HG03571 (cell line): ENCODE measurements around the gene KCNMB2.

ENCODE experiments used
- ATAC-seq: cut with Tn5 transposase; IDR thresholded peaks from one replicate; pipeline ENCODE4 v1.9.1; 2021; ENCODE audit not compliant: unreplicated experiment

The KCNMB2 gene

DNA sequence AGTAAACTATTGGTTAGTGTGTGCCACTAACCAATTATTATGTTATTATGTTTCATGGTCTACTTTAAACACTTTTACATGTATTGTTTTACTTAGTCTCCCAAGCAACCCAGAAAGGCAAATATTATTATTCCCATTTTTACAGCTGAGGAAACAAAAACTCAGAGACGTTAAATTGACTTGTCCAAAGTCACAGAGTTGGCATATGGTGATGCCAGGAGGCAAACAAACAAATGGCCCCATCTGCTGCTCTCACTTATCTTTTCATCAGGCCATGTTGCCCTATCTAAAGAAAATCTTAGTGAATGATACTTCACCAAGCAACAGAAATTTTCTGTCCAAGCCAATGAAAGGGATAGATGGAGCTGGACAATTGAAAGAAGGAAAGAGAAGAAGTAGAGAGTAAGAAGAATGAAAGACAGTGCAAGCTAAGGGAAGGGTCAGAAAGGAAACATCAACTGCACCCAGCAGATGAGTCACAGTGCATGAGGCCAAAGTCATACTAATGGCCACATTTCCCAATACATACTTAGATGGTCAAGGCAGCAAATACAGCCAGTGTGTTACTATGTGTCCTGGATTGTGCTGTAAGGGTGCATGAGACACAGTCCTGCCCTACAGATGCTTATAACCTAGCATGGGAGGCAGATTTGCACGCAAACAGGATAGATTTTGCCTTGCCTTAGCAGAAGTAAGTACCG is 266.9 kb downstream of the KCNMB2 start:
- ATAC-seq, result no peak

DNA sequence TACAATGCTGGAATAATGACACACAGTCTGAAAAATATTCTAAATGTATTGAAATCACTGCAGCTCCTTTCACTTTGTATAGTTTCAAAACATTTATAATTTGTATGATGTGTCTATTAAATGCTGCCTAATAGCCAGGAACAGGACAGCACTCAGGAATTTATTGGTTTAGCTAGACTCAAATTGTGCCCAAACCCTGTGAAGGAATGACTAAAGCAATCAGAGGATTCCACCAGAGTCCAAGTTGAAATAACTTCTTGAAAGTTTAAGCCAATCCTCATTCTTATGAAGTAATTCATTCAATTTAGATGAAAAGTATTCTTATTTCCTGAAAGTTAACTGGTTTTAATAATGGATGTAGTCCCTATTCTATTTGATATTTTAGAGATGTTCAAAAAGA is 268.4 kb downstream of the KCNMB2 start:
- ATAC-seq, result no peak

- ATAC-seq, result no peak
Observed at GRCh38 chr3:178805741-178806140, 269.5 kb downstream of the KCNMB2 start.

DNA sequence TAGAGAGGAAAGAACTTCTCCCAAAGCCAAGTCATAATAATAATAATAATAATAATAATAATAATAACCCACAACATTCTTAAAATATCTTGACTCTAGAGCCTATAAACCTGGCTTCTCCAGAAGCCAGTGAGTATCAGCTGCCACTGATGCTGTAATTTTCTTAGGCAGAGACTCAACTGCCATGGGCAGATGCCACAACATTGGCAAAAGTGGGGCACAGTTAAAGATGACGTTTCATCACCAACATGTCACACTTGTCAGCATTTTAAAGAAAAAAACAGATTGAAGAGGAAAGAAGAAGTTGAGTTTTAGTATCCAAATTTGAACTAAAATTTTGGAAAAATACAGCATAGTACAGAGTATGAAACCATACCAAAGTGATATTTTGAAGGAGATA is 270.4 kb downstream of the KCNMB2 start:
- ATAC-seq, result no peak

GRCh38 chr3:178807694-178808093 is 271.5 kb downstream of the KCNMB2 start:
- ATAC-seq, result no peak

DNA sequence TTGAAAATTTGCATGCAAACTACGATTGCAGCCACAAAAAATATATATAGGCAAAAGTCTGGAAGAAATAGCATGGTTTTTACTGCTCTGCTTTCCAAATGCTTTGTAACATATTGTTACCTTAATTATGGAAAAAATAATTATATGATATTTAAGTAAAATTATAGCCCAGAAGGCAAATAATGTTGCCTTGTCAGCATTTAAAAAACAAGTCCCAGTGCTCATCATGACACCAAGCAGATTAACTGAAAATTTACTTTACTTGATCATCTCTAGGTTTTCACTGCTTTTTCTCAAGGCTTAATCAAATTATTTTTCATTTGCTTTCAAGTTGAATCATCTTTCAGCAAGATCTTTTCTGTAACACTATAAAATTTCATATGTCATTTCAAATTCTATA is 272.5 kb downstream of the KCNMB2 start:
- no peak for ATAC-seq

DNA sequence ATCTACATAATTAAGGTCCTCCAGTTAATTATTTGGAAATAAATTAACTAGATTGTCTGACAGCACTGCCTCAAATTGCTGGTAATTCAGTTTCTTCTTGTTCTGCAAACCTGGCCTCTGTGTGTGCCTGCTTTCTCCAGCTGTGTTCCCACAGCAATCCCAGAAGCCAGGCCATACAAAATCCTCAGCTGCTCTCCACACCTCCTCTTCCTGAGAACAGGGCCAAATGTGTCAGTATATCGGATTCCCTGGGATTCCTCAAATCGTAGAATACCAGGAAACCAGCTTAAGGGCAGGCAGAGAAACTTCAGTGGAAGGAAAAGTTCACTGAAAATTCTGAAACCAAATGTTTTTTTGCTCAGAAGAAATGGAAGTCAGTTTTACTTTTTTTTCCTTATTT is 273.9 kb downstream of the KCNMB2 start:
- ATAC-seq, result no peak

GRCh38 chr3:178822722-178823121 is 286.5 kb downstream of the KCNMB2 start:
- no peak for ATAC-seq

DNA sequence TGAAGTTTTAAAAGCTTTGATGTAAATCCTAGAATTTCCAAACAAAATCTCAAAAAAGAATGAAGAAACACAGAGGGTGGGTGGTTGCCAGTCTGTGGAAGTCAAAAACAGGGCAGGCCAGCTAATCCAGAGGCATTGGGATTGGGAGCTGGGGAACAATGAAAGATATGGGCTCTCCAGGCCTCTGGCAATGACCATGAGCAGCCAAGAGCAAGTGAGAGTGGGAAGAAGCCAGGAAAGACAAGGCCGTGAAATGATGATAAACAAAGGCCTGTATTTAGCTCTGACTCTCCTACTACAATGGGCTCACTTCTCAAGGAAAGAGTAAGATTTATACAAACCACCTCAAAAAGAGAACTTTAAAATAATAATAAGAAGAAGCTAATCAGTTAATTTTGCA is 286.9 kb downstream of the KCNMB2 start:
- no peak for ATAC-seq

GRCh38 chr3:178823591-178824246 is 287.5 kb downstream of the KCNMB2 start:
- no peak for ATAC-seq

- no peak for ATAC-seq
Observed at GRCh38 chr3:178826435-178827123, 290.3 kb downstream of the KCNMB2 start.

GRCh38 chr3:178827285-178827856 is 291.1 kb downstream of the KCNMB2 start:
- no peak for ATAC-seq

DNA sequence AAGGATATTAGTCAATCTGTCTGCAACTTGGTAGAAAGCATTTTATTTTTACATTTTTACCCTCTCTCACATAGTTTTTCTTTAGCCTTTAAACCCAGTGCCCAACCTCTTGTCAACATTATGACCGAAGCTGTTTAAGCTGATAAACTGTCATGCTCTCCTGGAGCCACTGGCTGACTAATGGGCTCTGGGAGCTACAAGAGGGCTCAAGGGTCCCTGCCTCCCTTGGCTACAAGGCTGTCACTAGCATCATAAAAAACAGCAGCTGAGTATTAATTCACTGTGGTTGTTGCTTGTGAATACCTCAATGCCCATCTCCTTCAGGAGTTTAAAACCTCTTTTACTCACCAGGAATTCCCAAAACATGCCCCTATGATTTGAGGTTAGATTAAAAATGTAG is 297.5 kb downstream of the KCNMB2 start:
- ATAC-seq, result no peak

DNA sequence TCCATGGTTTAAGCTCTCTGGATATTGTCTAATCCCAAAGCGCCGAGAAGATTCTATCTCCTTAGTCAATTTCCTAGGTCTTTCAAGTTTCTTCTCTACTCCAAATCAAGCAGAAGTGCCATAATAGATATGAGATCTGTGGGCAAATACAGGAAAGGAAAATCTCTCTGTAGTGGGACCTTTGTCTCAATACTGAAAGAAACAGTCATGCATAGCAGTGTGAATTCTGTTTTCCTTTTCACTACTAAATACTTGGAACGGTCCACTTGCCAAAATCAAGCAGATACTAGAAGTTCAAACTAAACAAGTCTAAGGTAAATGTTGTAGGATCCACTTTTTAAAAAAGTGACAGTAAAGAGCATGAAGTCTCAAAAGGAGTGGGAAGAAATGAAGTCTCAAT is 298.8 kb downstream of the KCNMB2 start:
- no peak for ATAC-seq

DNA sequence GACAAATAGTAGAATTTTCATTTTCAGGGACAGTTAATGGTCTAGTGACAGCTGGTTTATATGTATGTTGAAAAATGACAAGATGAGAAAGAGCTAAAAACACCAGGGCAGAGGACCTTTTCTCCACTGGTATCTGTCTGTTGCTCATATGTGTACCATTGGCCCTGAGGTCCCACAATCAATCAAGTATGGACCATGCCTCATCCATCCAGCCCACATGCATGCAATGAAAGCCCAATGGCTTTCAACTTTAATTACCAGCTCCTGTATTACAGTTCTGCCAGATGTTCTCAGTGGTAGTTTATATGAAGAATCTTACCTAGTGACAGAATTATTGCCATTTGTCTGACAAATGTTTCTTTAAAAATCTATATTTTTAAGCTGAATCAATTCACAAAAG is 301.3 kb downstream of the KCNMB2 start:
- ATAC-seq, result no peak

GRCh38 chr3:178840586-178840985 is 304.4 kb downstream of the KCNMB2 start:
- ATAC-seq, result no peak

DNA sequence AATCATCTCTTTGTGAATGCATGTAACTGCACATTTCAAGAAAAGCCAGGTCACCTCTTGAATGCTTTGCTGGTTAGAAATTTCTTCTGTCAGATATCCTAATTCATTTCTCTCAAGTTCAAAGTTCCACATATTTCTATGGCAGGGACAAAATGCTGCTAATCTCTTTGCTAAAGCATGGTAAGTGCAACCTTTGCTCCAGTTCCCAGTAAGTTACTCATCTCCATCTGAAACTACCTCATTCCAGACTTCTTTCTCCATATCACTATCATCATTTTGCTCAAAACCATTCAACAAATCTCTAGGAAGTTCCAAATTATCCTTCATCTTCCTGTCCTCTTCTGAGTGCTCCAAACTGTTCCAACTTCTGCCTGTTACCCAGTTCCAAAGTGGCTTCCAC is 304.8 kb downstream of the KCNMB2 start:
- ATAC-seq, result no peak

DNA sequence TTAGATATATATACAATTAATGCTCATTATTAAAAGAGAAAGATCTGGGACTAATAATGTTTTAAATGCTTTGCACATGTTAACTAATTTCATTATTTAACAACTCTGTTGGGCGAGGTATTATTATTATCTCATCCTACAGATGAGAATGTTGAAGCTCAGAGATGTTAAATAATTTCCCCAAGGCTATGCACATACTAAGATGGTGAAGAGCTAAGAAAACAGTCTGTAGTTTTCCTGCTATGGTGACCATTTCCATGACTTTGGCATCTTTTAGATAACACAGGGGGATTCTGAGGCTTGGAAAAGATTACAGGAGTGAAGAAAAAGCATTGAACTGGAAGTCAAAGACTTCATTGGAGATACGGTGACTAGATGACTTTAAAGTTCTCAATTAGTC is 308.7 kb downstream of the KCNMB2 start:
- no peak for ATAC-seq

- ATAC-seq, result no peak
Observed at GRCh38 chr3:178845420-178846118, 309.3 kb downstream of the KCNMB2 start.

DNA sequence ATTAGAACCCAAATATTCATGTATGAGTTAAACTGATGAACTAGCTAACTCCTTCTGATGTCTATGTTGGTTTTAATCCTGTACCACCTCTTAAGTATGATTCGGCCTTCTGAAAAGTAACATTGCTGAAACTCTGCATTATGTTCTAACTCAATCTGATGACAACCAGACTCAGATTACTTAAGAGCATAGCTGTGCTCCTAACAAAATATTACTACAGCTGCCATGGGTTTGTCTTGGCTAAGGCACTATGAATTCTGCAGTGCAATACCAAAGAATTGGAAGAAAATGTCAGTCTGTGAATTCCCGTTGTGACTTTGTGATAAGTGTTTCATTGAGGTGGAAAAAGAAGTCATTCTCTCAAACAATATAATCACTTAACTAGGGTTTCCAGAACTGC is 311.0 kb downstream of the KCNMB2 start:
- ATAC-seq, result no peak

DNA sequence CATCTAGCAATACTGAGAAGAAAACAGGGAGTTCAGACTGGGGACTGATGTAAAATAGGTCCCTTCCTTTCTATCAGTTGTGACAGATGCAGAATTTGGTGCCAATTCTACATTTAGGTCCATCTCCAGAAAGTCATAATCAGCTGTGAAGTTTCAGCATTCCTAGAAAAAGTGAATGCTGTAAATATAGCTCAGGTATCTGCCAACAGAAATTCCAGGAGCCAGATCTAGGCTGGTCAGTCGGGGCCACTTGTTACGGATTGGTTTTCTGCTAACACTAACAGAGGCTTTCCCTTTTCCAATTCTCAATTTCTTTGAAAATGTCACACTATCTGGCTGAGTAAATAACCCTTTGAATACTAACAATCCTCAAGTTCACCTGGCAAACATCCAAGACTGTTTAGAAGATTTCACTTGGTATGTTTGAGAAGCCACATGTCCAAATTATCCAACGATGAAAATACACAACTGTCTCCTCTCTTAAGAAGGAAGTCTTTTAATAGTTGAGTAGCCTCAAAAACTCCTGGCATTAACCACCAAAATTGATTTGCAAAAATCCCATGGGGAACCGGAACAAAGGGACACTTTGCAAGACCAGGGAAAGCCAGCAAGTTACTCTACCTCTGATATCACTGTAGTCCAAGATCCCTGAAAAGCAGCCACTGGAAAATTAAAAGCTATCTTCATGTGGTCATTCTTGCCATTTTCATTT is 313.1 kb downstream of the KCNMB2 start:
- no peak for ATAC-seq
